Measurements from ENCODE around the gene C1orf35. TPM values are rescaled to one million over a fixed set of nuclear protein-coding genes. Genes with fewer than 3 reads are reported as not detected.

The C1orf35 gene
- total and polyA plus RNA-seq, 2 experiments from 2014 or later, result 14.0 to 67.6 TPM

DNA sequence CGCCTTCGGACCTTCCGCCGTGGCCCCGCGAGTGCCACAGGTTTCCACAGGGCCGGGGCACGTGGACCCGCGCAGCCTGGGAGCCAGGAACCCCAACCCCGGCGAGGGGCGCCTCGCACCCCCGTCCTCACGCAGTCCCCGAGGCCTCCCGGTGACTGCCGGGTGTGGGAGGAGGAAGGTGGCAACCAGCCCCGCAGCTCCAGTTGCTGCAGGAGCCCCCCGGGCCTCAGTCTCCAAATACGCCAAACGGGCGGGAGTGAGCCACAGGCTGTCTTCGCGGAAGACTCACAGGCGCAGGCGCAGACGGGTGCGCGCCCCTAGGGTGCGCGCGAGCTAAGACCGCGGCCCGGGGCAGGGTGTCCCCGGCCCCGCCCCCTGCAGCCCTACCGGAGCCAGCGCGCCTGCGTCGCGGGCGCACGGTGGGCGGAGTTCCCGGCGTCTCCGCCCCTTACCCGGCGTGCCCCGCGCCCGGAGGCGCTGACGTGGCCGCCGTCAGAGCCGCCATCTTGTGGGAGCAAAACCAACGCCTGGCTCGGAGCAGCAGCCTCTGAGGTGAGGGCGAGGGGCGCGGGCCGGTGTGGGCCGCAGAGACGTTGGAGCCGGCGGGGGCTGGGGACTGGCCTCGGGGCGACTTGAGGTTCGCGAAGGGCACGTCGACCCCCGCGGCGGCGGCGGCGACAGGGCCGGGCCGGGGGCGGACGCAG, 20.8 kb downstream of the C1orf35 start, which contains the start of gene ARF1:
Gene ARF1, plus strand, starts transcription at position 495 of the 704 bp plus-strand sequence. CDS start 14,407 bp downstream, outside the sequence.
- Mint-ChIP-seq H3K9me3 (no peaks in the 10 kb centered on the region), H3K27ac (peak within 1 kb of the TSS; percentile 98), H3K4me1 (peaks cover 29% of the 10 kb centered on the region), H3K27me3 (ENCODE audit: insufficient read depth, low read depth, poor library complexity) (peaks cover 34% of the 10 kb centered on the region), H3K36me3 (ENCODE audit: low read depth) (peaks cover 13% of the 10 kb centered on the region; the same call in 2 of the 3 replicates), H3K4me3 (peak within 1 kb of the TSS; percentile 98)
- H3K79me2 ChIP-seq (replicated peaks; ENCODE audit: insufficient read depth), result peaks cover 46% of the 10 kb centered on the region
- peaks cover 28% of the 10 kb centered on the region for H3K4me1 ChIP-seq (ENCODE audit: insufficient read depth)
- no peaks in the 10 kb centered on the region for H3K36me3 ChIP-seq (ENCODE audit: insufficient read depth)
- H3K27ac ChIP-seq (ENCODE audit: low read depth), result no peak within 1 kb of the TSS
- peak; percentile 94 for DNase-seq (ENCODE audit: low spot score)
- peaks cover 45% of the 10 kb centered on the region for H3K27me3 ChIP-seq (ENCODE audit: insufficient read depth)
- H3F3A ChIP-seq (replicated peaks; ENCODE audit: low read depth), result no peaks in the 10 kb centered on the region
- peak; percentile 73 for ATAC-seq
- 0 out of 2 replicates have a peak within 1 kb of the TSS, but pooled peaks have one; percentile 66 for H2AFZ ChIP-seq
- no peaks in the 10 kb centered on the region for H3K9me2 ChIP-seq (ENCODE audit: insufficient read depth)
- peak within 1 kb of the TSS; percentile 99 for H3K4me2 ChIP-seq
- H3K4me3 ChIP-seq, result peak within 1 kb of the TSS; percentile 93
- peaks cover 41% of the 10 kb centered on the region for H4K20me1 ChIP-seq (replicated peaks; ENCODE audit: insufficient read depth)
- peak; percentile 89 for TF ChIP-seq CREB1 (CRISPR knock-in tag; IDR thresholded peaks at IDR 0.05; ENCODE audit: low read depth)
- TF ChIP-seq, protein P1, sequence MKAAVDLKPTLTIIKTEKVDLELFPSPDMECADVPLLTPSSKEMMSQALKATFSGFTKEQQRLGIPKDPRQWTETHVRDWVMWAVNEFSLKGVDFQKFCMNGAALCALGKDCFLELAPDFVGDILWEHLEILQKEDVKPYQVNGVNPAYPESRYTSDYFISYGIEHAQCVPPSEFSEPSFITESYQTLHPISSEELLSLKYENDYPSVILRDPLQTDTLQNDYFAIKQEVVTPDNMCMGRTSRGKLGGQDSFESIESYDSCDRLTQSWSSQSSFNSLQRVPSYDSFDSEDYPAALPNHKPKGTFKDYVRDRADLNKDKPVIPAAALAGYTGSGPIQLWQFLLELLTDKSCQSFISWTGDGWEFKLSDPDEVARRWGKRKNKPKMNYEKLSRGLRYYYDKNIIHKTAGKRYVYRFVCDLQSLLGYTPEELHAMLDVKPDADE (IDR thresholded peaks at IDR 0.05), result no peak; the same call in 1 of the 2 replicates
- TF ChIP-seq ZNF114 (CRISPR knock-in tag; IDR thresholded peaks at IDR 0.05), result no peak
- peak; percentile 94 for TF ChIP-seq POLR2AphosphoS5 (IDR thresholded peaks at IDR 0.05; ENCODE audit: low read depth)

DNA sequence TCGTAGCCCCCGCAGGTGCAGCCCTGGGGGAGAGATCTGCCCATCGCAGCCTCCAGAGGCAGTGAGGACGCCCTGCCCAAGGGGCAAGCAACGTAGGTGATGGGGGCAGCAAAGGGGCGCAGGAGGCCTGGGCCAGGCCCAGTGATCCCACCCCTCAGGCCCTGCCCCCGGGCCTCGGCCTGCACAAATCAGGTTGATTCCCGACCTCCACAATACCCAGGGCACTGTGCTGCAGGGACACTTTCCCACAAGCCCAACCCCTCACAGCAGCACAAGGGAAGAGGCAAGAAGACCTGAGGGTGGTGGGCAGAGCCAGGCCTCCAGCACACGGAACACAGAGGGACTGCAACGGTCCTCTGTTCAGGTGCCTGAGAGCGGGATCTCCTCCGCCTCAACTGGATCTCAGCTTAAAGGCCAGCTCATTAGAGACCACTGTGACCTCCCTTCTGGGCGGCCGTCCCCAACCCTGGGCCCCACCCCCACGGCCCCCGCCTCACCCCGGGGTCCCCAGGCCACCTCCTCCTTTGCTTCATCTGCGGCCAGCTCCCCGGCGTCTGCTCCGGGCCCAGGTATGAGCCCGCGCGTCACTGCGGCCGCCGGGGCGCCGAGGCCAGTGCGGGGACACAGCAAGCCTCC, 21.4 kb downstream of the C1orf35 start:
- peak; percentile 56 for ATAC-seq
- peaks cover 35% of the 10 kb centered on the region for H4K20me1 ChIP-seq (replicated peaks; ENCODE audit: insufficient read depth)
- TF ChIP-seq, protein P2, sequence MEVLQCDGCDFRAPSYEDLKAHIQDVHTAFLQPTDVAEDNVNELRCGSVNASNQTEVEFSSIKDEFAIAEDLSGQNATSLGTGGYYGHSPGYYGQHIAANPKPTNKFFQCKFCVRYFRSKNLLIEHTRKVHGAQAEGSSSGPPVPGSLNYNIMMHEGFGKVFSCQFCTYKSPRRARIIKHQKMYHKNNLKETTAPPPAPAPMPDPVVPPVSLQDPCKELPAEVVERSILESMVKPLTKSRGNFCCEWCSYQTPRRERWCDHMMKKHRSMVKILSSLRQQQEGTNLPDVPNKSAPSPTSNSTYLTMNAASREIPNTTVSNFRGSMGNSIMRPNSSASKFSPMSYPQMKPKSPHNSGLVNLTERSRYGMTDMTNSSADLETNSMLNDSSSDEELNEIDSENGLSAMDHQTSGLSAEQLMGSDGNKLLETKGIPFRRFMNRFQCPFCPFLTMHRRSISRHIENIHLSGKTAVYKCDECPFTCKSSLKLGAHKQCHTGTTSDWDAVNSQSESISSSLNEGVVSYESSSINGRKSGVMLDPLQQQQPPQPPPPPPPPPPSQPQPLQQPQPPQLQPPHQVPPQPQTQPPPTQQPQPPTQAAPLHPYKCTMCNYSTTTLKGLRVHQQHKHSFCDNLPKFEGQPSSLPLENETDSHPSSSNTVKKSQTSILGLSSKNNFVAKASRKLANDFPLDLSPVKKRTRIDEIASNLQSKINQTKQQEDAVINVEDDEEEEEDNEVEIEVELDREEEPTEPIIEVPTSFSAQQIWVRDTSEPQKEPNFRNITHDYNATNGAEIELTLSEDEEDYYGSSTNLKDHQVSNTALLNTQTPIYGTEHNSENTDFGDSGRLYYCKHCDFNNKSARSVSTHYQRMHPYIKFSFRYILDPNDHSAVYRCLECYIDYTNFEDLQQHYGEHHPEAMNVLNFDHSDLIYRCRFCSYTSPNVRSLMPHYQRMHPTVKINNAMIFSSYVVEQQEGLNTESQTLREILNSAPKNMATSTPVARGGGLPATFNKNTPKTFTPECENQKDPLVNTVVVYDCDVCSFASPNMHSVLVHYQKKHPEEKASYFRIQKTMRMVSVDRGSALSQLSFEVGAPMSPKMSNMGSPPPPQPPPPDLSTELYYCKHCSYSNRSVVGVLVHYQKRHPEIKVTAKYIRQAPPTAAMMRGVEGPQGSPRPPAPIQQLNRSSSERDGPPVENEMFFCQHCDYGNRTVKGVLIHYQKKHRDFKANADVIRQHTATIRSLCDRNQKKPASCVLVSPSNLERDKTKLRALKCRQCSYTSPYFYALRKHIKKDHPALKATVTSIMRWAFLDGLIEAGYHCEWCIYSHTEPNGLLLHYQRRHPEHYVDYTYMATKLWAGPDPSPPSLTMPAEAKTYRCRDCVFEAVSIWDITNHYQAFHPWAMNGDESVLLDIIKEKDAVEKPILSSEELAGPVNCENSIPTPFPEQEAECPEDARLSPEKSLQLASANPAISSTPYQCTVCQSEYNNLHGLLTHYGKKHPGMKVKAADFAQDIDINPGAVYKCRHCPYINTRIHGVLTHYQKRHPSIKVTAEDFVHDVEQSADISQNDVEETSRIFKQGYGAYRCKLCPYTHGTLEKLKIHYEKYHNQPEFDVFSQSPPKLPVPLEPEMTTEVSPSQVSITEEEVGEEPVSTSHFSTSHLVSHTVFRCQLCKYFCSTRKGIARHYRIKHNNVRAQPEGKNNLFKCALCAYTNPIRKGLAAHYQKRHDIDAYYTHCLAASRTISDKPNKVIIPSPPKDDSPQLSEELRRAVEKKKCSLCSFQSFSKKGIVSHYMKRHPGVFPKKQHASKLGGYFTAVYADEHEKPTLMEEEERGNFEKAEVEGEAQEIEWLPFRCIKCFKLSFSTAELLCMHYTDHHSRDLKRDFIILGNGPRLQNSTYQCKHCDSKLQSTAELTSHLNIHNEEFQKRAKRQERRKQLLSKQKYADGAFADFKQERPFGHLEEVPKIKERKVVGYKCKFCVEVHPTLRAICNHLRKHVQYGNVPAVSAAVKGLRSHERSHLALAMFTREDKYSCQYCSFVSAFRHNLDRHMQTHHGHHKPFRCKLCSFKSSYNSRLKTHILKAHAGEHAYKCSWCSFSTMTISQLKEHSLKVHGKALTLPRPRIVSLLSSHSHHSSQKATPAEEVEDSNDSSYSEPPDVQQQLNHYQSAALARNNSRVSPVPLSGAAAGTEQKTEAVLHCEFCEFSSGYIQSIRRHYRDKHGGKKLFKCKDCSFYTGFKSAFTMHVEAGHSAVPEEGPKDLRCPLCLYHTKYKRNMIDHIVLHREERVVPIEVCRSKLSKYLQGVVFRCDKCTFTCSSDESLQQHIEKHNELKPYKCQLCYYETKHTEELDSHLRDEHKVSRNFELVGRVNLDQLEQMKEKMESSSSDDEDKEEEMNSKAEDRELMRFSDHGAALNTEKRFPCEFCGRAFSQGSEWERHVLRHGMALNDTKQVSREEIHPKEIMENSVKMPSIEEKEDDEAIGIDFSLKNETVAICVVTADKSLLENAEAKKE (CRISPR knock-in tag; IDR thresholded peaks at IDR 0.05), result no peak
- no peak for TF ChIP-seq EZH2 (IDR thresholded peaks at IDR 0.05; ENCODE audit: low read depth, unreplicated experiment)
- TF ChIP-seq STAT1 (IDR thresholded peaks at IDR 0.05; ENCODE audit: unreplicated experiment), result no peak
- no peak for TF ChIP-seq POLR2AphosphoS5 (IDR thresholded peaks at IDR 0.05; ENCODE audit: low read depth)
- no peak for TF ChIP-seq EZH2phosphoT487 (IDR thresholded peaks at IDR 0.05; ENCODE audit: unreplicated experiment)
- no peak for TF ChIP-seq ZNF114 (CRISPR knock-in tag; IDR thresholded peaks at IDR 0.05)
- TF ChIP-seq, protein P1 (IDR thresholded peaks at IDR 0.05), result no peak
- no peak for TF ChIP-seq ZNF331 (CRISPR knock-in tag; IDR thresholded peaks at IDR 0.05; ENCODE audit: low read depth)
- no peak for TF ChIP-seq JUNB (IDR thresholded peaks at IDR 0.05; ENCODE audit: unreplicated experiment)

More for the DNA sequence above, 21.4 kb downstream of the C1orf35 start:
- Histone ChIP-seq H3K27ac (ENCODE audit: low read depth) (no peak overlapping the region), H3K4me2 (peak overlapping the region; percentile 90), H3K27me3 (ENCODE audit: insufficient read depth) (peaks cover 51% of the 10 kb centered on the region), H3K79me2 (replicated peaks; ENCODE audit: insufficient read depth) (peaks cover 39% of the 10 kb centered on the region), H2AFZ (0 out of 2 replicates have a peak overlapping the region, but pooled peaks have one; percentile 66), H3K4me3 (peak overlapping the region; percentile 93), H3K9me2 (ENCODE audit: insufficient read depth) (no peaks in the 10 kb centered on the region), H3K4me1 (ENCODE audit: insufficient read depth) (peaks cover 28% of the 10 kb centered on the region), H3K36me3 (ENCODE audit: insufficient read depth) (no peaks in the 10 kb centered on the region), H3F3A (replicated peaks; ENCODE audit: low read depth) (no peaks in the 10 kb centered on the region)
- Mint-ChIP-seq H3K27ac (no peak overlapping the region), H3K36me3 (ENCODE audit: low read depth) (peaks cover 13% of the 10 kb centered on the region; the same call in 2 of the 3 replicates), H3K27me3 (ENCODE audit: insufficient read depth, low read depth, poor library complexity) (peaks cover 41% of the 10 kb centered on the region), H3K4me1 (peaks cover 29% of the 10 kb centered on the region), H3K4me3 (peak overlapping the region; percentile 73), H3K9me3 (no peaks in the 10 kb centered on the region)
- peak; percentile 60 for DNase-seq (ENCODE audit: low spot score)
